Spinal cord (tissue), 10 donors: ENCODE measurements around the gene CNNM3. TPM values are rescaled to one million over a fixed set of nuclear protein-coding genes. Genes with fewer than 3 reads are reported as not detected.

Experiments used
- DNase-seq, 6 donors: peaks; one replicate each; pipeline versions ENCODE4 v3.0.0 to v3.0.0-alpha.2; 2013 to 2015; ENCODE audit warnings: low spot score in 6 of 6, low read depth in 4 of 6
- H3K27ac ChIP-seq: one replicate; pipeline ENCODE4 v1.5.1; 2013; ENCODE audit warnings: low read depth, low read length, control low read depth
- H3K27me3 ChIP-seq: one replicate; pipeline ENCODE4 v1.6.1; 2013; ENCODE audit warnings: low read length; ENCODE audit not compliant: control insufficient read depth, insufficient read depth
- H3K36me3 ChIP-seq: one replicate; pipeline ENCODE4 v1.6.1; 2013; ENCODE audit warnings: low read length; ENCODE audit not compliant: control insufficient read depth, insufficient read depth
- H3K4me1 ChIP-seq: one replicate; pipeline ENCODE4 v1.6.1; 2013; ENCODE audit warnings: low read length; ENCODE audit not compliant: control insufficient read depth, insufficient read depth
- H3K4me3 ChIP-seq: one replicate; pipeline ENCODE4 v1.5.1; 2013; ENCODE audit warnings: low read depth, low read length, control low read depth
- H3K9me3 ChIP-seq: one replicate; pipeline ENCODE4 v1.6.1; 2013; ENCODE audit warnings: low read length; ENCODE audit not compliant: control insufficient read depth, insufficient read depth
- WGBS: methylation state at CpG from one replicate; pipeline ENCODE4 v1.1.5; 2013; ENCODE audit warnings: missing lambda C conversion rate; ENCODE audit not compliant: insufficient coverage; 5-methylcytosine and 5-hydroxymethylcytosine counted together
- polyA plus RNA-seq, 2 donors: library from polyadenylated mRNA; unstranded; fragments of 120-200 nt; gene quantifications; one replicate each; pipeline ENCODE4 v1.2.1, GENCODE V29; 2013; ENCODE audit not compliant: insufficient read length in 2 of 2
- total RNA-seq, 2 donors: library from RNA; depleted of rRNA in 1 of 2; stranded (reverse); fragments of 120-200 nt in 1 of 2; fragments of >200 nt in 1 of 2; gene quantifications; one replicate each; pipeline versions ENCODE4 v1.2.3 to v1.2.4, GENCODE V29; 2013 to 2014
- donor health status: healthy.

Gene CNNM3
- total and polyA plus RNA-seq, 4 donors: 10.2 to 51.5 (median 25.5) TPM

GRCh38 chr2:96816836-96817702, 1.0 kb downstream of the CNNM3 start:
- peak overlapping the region; percentile 47 for H3K4me3 ChIP-seq
- DNase-seq: peak in 2 of 6 donors; percentile 37 to 44
- under 1% methylated on average over 87 of the region's 89 CpGs for whole genome bisulfite sequencing
- no peaks in the 10 kb centered on the region for H3K9me3 ChIP-seq
- peaks cover 23% of the 10 kb centered on the region for H3K36me3 ChIP-seq
- H3K27ac ChIP-seq: no peak overlapping the region
- no peaks in the 10 kb centered on the region for H3K27me3 ChIP-seq
- peaks cover 48% of the 10 kb centered on the region for H3K4me1 ChIP-seq

- Histone ChIP-seq H3K27ac (no peak overlapping the region), H3K9me3 (no peaks in the 10 kb centered on the region), H3K36me3 (peaks cover 26% of the 10 kb centered on the region), H3K27me3 (no peaks in the 10 kb centered on the region), H3K4me3 (peak overlapping the region; percentile 47), H3K4me1 (peaks cover 48% of the 10 kb centered on the region)
- no peak for DNase-seq
- 80% methylated on average over 5 of the region's 8 CpGs for WGBS
Observed at GRCh38 chr2:96817882-96818281, 1.8 kb downstream of the CNNM3 start.

GRCh38 chr2:96819128-96819875, 3.2 kb downstream of the CNNM3 start:
- no peak for DNase-seq
- Histone ChIP-seq H3K4me3 (no peak overlapping the region), H3K27ac (no peak overlapping the region), H3K36me3 (peaks cover 35% of the 10 kb centered on the region), H3K27me3 (no peaks in the 10 kb centered on the region), H3K4me1 (peaks cover 51% of the 10 kb centered on the region), H3K9me3 (no peaks in the 10 kb centered on the region)
- 73% methylated on average over 10 of the region's 10 CpGs for WGBS

GRCh38 chr2:96819876-96820511, 3.9 kb downstream of the CNNM3 start:
- no peak for DNase-seq
- no peak overlapping the region for H3K4me3 ChIP-seq

GRCh38 chr2:96821113-96821675, 5.1 kb downstream of the CNNM3 start:
- H3K4me1 ChIP-seq: peaks cover 47% of the 10 kb centered on the region
- DNase-seq: no peak
- no peak overlapping the region for H3K27ac ChIP-seq
- H3K36me3 ChIP-seq: peaks cover 54% of the 10 kb centered on the region
- H3K4me3 ChIP-seq: no peak overlapping the region
- H3K27me3 ChIP-seq: no peaks in the 10 kb centered on the region
- no peaks in the 10 kb centered on the region for H3K9me3 ChIP-seq
- 20% methylated on average over 3 of the region's 11 CpGs for WGBS

More at GRCh38 chr2:96819876-96820511, 3.9 kb downstream of the CNNM3 start:
- peaks cover 51% of the 10 kb centered on the region for H3K4me1 ChIP-seq
- H3K27me3 ChIP-seq: no peaks in the 10 kb centered on the region
- H3K9me3 ChIP-seq: no peaks in the 10 kb centered on the region
- WGBS: 79% methylated on average over 11 of the region's 12 CpGs
- no peak overlapping the region for H3K27ac ChIP-seq
- peaks cover 42% of the 10 kb centered on the region for H3K36me3 ChIP-seq

GRCh38 chr2:96822786-96823185, 6.7 kb downstream of the CNNM3 start:
- H3K4me3 ChIP-seq: no peak overlapping the region
- peaks cover 39% of the 10 kb centered on the region for H3K4me1 ChIP-seq
- no peaks in the 10 kb centered on the region for H3K9me3 ChIP-seq
- no peaks in the 10 kb centered on the region for H3K27me3 ChIP-seq
- DNase-seq: no peak
- H3K27ac ChIP-seq: no peak overlapping the region
- WGBS: 84% methylated on average over 4 of the region's 4 CpGs
- H3K36me3 ChIP-seq: peaks cover 69% of the 10 kb centered on the region

- H3K4me3 ChIP-seq: no peak overlapping the region
- no peak overlapping the region for H3K27ac ChIP-seq
- no peaks in the 10 kb centered on the region for H3K27me3 ChIP-seq
- no peaks in the 10 kb centered on the region for H3K9me3 ChIP-seq
- peaks cover 73% of the 10 kb centered on the region for H3K36me3 ChIP-seq
- peaks cover 35% of the 10 kb centered on the region for H3K4me1 ChIP-seq
- no peak for DNase-seq
- WGBS: 97% methylated on average over 11 of the region's 11 CpGs
Observed at GRCh38 chr2:96823198-96823597, 7.1 kb downstream of the CNNM3 start.

- H3K4me1 ChIP-seq: peaks cover 24% of the 10 kb centered on the region
- H3K36me3 ChIP-seq: peaks cover 76% of the 10 kb centered on the region
- no peak overlapping the region for H3K4me3 ChIP-seq
- no peaks in the 10 kb centered on the region for H3K9me3 ChIP-seq
- no peak overlapping the region for H3K27ac ChIP-seq
- 61% methylated on average over 4 of the region's 6 CpGs for WGBS
- no peak for DNase-seq
- H3K27me3 ChIP-seq: no peaks in the 10 kb centered on the region
Observed at GRCh38 chr2:96824079-96824870, 8.2 kb downstream of the CNNM3 start.

- DNase-seq: no peak
- 93% methylated on average over 14 of the region's 14 CpGs for WGBS
- Histone ChIP-seq H3K4me1 (peaks cover 17% of the 10 kb centered on the region), H3K36me3 (peaks cover 78% of the 10 kb centered on the region), H3K4me3 (no peak overlapping the region), H3K27ac (no peak overlapping the region), H3K27me3 (no peaks in the 10 kb centered on the region), H3K9me3 (no peaks in the 10 kb centered on the region)
Observed at GRCh38 chr2:96825057-96825456, 9.0 kb downstream of the CNNM3 start.
